NB4 (cell line): ENCODE measurements around the gene MYOD1.

Source experiments
- POLR2A ChIP-seq: IDR thresholded peaks from 2 replicates; pipeline ENCODE4 v1.6.1; 2011; ENCODE audit warnings: mild to moderate bottlenecking; ENCODE audit not compliant: insufficient read length; ENCODE audit errors: extremely low read depth
- TF ChIP-seq, protein P1 (sequence below): IDR thresholded peaks from one replicate; pipeline ENCODE4 v1.5.1; 2012; ENCODE audit warnings: low read depth, low read length

DNA sequence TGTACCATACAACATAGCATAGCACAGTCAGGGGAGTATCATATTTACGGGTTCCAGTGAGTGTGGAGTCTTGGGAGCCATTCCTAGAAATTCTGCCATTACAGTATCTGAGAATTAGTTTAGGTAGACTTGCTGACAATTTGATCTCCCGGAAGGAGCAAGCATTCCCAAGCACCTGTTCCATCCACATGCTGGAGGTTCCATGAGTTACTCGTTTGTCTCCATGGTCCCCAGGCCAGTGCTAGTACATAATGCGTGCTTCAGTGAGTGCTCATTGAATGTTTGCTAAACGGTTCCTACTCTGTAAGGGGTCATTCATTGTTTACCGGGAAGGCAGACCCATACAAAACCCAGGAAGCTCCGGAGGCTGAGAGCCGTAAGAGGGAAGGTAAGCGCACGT is 27.4 kb upstream of the MYOD1 start:
- TF ChIP-seq, protein P1, sequence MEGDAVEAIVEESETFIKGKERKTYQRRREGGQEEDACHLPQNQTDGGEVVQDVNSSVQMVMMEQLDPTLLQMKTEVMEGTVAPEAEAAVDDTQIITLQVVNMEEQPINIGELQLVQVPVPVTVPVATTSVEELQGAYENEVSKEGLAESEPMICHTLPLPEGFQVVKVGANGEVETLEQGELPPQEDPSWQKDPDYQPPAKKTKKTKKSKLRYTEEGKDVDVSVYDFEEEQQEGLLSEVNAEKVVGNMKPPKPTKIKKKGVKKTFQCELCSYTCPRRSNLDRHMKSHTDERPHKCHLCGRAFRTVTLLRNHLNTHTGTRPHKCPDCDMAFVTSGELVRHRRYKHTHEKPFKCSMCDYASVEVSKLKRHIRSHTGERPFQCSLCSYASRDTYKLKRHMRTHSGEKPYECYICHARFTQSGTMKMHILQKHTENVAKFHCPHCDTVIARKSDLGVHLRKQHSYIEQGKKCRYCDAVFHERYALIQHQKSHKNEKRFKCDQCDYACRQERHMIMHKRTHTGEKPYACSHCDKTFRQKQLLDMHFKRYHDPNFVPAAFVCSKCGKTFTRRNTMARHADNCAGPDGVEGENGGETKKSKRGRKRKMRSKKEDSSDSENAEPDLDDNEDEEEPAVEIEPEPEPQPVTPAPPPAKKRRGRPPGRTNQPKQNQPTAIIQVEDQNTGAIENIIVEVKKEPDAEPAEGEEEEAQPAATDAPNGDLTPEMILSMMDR = no peak
- TF ChIP-seq POLR2A = no peak
